ENCODE results near the gene ASB6. TPM values are rescaled to one million over a fixed set of nuclear protein-coding genes. Genes with fewer than 3 reads are reported as not detected.

Gene ASB6
- total and polyA plus RNA-seq, 2 donors (not counting 1 experiment from before 2014, with no cell fraction given), result 27.7 to 27.9 TPM

DNA sequence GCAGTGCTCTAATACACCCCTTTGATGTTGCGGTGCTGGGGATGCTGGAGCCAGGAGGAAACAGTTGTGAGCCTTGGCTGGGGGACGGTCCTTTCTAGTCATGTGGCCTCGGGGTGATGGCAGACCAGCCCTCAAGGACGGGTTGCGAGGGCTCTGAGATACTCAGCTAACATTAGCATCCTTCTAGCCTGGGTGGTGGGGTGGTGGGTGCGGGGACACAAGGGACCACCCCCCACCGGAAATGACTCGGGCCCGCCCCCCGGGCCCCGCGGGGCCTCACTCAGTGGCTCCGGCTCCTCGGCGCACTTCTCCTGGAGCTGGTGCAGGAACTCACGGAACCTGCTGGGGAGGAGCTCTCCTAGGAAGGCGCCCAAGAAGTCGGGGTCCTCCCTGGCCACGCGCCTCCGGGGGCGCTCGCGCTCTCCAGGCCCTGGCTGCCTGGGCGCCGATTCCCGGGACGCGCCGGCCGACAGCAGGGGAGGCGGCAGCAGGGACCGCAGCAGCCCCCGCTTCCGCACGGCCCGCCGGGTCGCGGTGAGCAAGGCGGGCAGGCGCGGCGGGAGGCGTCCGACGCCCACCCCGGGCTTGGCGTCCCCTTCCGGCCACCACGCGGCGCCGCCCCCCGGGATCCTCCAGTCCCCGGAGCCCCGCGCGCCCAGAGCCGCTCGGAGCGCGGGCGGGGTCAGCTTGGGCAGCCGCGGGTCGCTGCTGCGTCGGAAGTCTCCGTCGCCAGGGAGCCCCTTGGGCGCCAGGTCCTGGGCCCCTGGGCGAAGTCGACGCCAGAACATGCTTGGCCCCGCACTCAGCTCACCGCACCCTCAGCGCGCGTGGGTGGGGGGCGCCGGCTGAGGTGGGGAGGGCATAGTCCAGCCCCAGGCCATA is 21.9 kb downstream of the ASB6 start:
- H3K27ac ChIP-seq (ENCODE audit: low read length in 2 of 2), result no peak overlapping the region
- peaks cover 0 to 32% (median 17%) of the 10 kb centered on the region in 4 experiments for H3K27me3 ChIP-seq (replicated peaks in 1 of 4; ENCODE audit: control extremely low read depth in 1 of 4, control insufficient read depth in 3 of 4, insufficient read depth in 4 of 4, low read length in 3 of 4)
- peak overlapping the region; percentile 37 for H3K9ac ChIP-seq (ENCODE audit: low read length)
- H3K4me1 ChIP-seq (ENCODE audit: control insufficient read depth in 2 of 2, insufficient read depth in 2 of 2, low read length in 2 of 2), result peaks cover 22 to 26% of the 10 kb centered on the region in 2 donors
- Mint-ChIP-seq H3K27ac (no peak overlapping the region), H3K4me3 (peak overlapping the region; percentile 71), H3K9me3 (ENCODE audit: insufficient read depth) (no peaks in the 10 kb centered on the region), H3K27me3 (peaks cover 30% of the 10 kb centered on the region), H3K4me1 (peaks cover 24% of the 10 kb centered on the region)
- peak; percentile 55 for DNase-seq
- peaks cover 0 to 11% (median 0%) of the 10 kb centered on the region in 3 donors for H3K9me3 ChIP-seq (ENCODE audit: control extremely low read depth in 1 of 3, control insufficient read depth in 2 of 3, insufficient read depth in 1 of 3, low read length in 2 of 3)
- peak; percentile 12 for ATAC-seq (ENCODE audit: low read depth)
- H3K36me3 ChIP-seq (replicated peaks in 1 of 2; ENCODE audit: control extremely low read depth in 1 of 2, control insufficient read depth in 1 of 2, extremely low read depth in 1 of 2, insufficient read depth in 2 of 2, low read length in 1 of 2), result no peaks in the 10 kb centered on the region
- no peaks in the 10 kb centered on the region for H4K20me1 ChIP-seq (ENCODE audit: control insufficient read depth, insufficient read depth, low read length, poor library complexity, severe bottlenecking)
- WGBS (ENCODE audit: insufficient coverage), result 1% methylated on average over 78 of the region's 82 CpGs
- H3K4me3 ChIP-seq (ENCODE audit: control extremely low read depth in 1 of 5, extremely low read depth in 1 of 5, insufficient read depth in 1 of 5, low read depth in 2 of 5, low read length in 4 of 5), result peak overlapping the region in 3 of 5 experiments; percentile 23 to 50 (median 29)
- H2AFZ ChIP-seq (ENCODE audit: insufficient read depth, low read depth, low read length, poor library complexity, severe bottlenecking), result peak overlapping the region; percentile 54
- CTCF ChIA-PET, result interaction anchor here (0.5 to 12.5 kb wide), 5 partner anchors 9 to 1252 kb away, joined by 3 to 269 read pairs (median 3); no protein-coding TSS in a partner anchor
- TF ChIP-seq EZH2 (IDR thresholded peaks at IDR 0.05; ENCODE audit: borderline replicate concordance, insufficient read depth, low read depth, low read length, poor library complexity, severe bottlenecking), result peak; percentile 93
- TF ChIP-seq, protein P1, sequence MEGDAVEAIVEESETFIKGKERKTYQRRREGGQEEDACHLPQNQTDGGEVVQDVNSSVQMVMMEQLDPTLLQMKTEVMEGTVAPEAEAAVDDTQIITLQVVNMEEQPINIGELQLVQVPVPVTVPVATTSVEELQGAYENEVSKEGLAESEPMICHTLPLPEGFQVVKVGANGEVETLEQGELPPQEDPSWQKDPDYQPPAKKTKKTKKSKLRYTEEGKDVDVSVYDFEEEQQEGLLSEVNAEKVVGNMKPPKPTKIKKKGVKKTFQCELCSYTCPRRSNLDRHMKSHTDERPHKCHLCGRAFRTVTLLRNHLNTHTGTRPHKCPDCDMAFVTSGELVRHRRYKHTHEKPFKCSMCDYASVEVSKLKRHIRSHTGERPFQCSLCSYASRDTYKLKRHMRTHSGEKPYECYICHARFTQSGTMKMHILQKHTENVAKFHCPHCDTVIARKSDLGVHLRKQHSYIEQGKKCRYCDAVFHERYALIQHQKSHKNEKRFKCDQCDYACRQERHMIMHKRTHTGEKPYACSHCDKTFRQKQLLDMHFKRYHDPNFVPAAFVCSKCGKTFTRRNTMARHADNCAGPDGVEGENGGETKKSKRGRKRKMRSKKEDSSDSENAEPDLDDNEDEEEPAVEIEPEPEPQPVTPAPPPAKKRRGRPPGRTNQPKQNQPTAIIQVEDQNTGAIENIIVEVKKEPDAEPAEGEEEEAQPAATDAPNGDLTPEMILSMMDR (IDR thresholded peaks at IDR 0.05), result no peak
- POLR2A ChIA-PET, result interaction anchor here (0.6 kb wide), 1 partner anchor 1180 kb away, joined by 5 read pairs; no protein-coding TSS in a partner anchor
- H3K79me2 ChIP-seq (ENCODE audit: control insufficient read depth, insufficient read depth, low read length), result no peaks in the 10 kb centered on the region
- peak overlapping the region; percentile 77 for H3K4me2 ChIP-seq (replicated peaks; ENCODE audit: low read depth, low read length, poor library complexity, severe bottlenecking)
- intact Hi-C loops (cut with micrococcal nuclease), result loop anchor here (10.0 kb wide), 1 partner anchor 675 kb away; the partner anchor contains the start of genes DOLK and NUP188
